Liver (tissue), 9 donors: Measurements from ENCODE around the gene GRK1. TPM values are rescaled to one million over a fixed set of nuclear protein-coding genes. Genes with fewer than 3 reads are reported as not detected.

ENCODE experiments used
- DNase-seq: peaks from one replicate; pipeline ENCODE4 v3.0.0-alpha.2; 2017; ENCODE audit warnings: low spot score
- H3K27ac ChIP-seq, 2 donors: one replicate each; pipeline ENCODE4 v1.7.0; 2013; ENCODE audit warnings: inconsistent platforms in 2 of 2, low read length in 2 of 2, control low read depth in 1 of 2, low read depth in 1 of 2, mild to moderate bottlenecking in 1 of 2
- H3K27me3 ChIP-seq, 4 donors: one replicate each; pipeline versions ENCODE4 v1.6.1 to v1.7.0; 2013; ENCODE audit warnings: low read length in 3 of 4, inconsistent platforms in 1 of 4, mild to moderate bottlenecking in 1 of 4, moderate library complexity in 1 of 4; ENCODE audit not compliant: control insufficient read depth in 4 of 4, insufficient read depth in 4 of 4
- H3K36me3 ChIP-seq, 4 donors: one replicate each; pipeline versions ENCODE4 v1.6.1 to v1.7.0; 2013; ENCODE audit warnings: low read length in 3 of 4, mild to moderate bottlenecking in 3 of 4, low read depth in 1 of 4, moderate library complexity in 1 of 4; ENCODE audit not compliant: control insufficient read depth in 4 of 4, insufficient read depth in 3 of 4
- H3K4me1 ChIP-seq, 4 donors: one replicate each; pipeline versions ENCODE4 v1.6.1 to v1.7.0; 2013; ENCODE audit warnings: low read length in 3 of 4, mild to moderate bottlenecking in 3 of 4, moderate library complexity in 1 of 4; ENCODE audit not compliant: control insufficient read depth in 4 of 4, insufficient read depth in 4 of 4
- H3K4me3 ChIP-seq, 3 donors: one replicate each; pipeline versions ENCODE4 v1.6.1 to v1.7.0; 2013; ENCODE audit warnings: low read length in 3 of 3, control low read depth in 1 of 3, low read depth in 1 of 3, mild to moderate bottlenecking in 1 of 3
- H3K9ac ChIP-seq, 2 donors: one replicate each; pipeline ENCODE4 v1.7.0; 2013; ENCODE audit warnings: low read length in 2 of 2, mild to moderate bottlenecking in 2 of 2, moderate library complexity in 2 of 2, control low read depth in 1 of 2, low read depth in 1 of 2
- H3K9me3 ChIP-seq, 4 donors: one replicate each; pipeline versions ENCODE4 v1.6.1 to v1.7.0; 2013; ENCODE audit warnings: low read length in 3 of 4; ENCODE audit not compliant: control insufficient read depth in 4 of 4
- EGR1 ChIP-seq, 2 donors: IDR thresholded peaks; 2 replicates each; pipeline ENCODE4 v1.6.1; 2016 to 2018; ENCODE audit warnings: antibody characterized with exemption in 2 of 2, low read depth in 2 of 2
- FOXA2 ChIP-seq: IDR thresholded peaks from 2 replicates; pipeline ENCODE4 v1.6.1; 2016; ENCODE audit warnings: antibody characterized with exemption
- GABPA ChIP-seq, 2 donors: IDR thresholded peaks in 1 of 2; conservative IDR thresholded peaks in 1 of 2; 2 replicates each; pipeline ENCODE4 v1.6.1; 2016; ENCODE audit warnings: antibody characterized with exemption in 2 of 2, mild to moderate bottlenecking in 1 of 2, moderate library complexity in 1 of 2
- HNF4G ChIP-seq: IDR thresholded peaks from 2 replicates; pipeline ENCODE4 v1.6.1; 2016; ENCODE audit warnings: antibody characterized with exemption
- JUND ChIP-seq, 2 donors: IDR thresholded peaks; 2 replicates each; pipeline ENCODE4 v1.6.1; 2016; ENCODE audit warnings: antibody characterized with exemption in 2 of 2
- NR2F2 ChIP-seq: IDR thresholded peaks from 2 replicates; pipeline ENCODE4 v1.6.1; 2016; ENCODE audit warnings: antibody characterized with exemption
- RAD21 ChIP-seq, 2 donors: IDR thresholded peaks; 2 replicates each; pipeline ENCODE4 v1.6.1; 2016; ENCODE audit warnings: antibody characterized with exemption in 2 of 2, mild to moderate bottlenecking in 2 of 2
- RXRA ChIP-seq, 2 donors: IDR thresholded peaks; 2 replicates each; pipeline ENCODE4 v1.6.1; 2017 to 2018; ENCODE audit warnings: antibody characterized with exemption in 2 of 2, mild to moderate bottlenecking in 1 of 2
- SP1 ChIP-seq: IDR thresholded peaks from 2 replicates; pipeline ENCODE4 v1.6.1; 2018; ENCODE audit warnings: antibody characterized with exemption, mild to moderate bottlenecking
- TAF1 ChIP-seq: conservative IDR thresholded peaks from 2 replicates; pipeline ENCODE4 v1.6.1; 2016; ENCODE audit warnings: antibody characterized with exemption, mild to moderate bottlenecking
- YY1 ChIP-seq: IDR thresholded peaks from 2 replicates; pipeline ENCODE4 v1.6.1; 2016; ENCODE audit warnings: antibody characterized with exemption, mild to moderate bottlenecking
- WGBS: extraction: QIAGEN DNeasy Blood & Tissue Kit; methylation state at CpG from one replicate; pipeline ENCODE4 v1.1.7; 2013; 5-methylcytosine and 5-hydroxymethylcytosine counted together
- polyA plus RNA-seq, 2 donors: library from polyadenylated mRNA; stranded (reverse) in 1 of 2; unstranded in 1 of 2; fragments of 200-250 nt in 1 of 2; fragments of >200 nt in 1 of 2; fragmentation: Nextera tagmentation in 1 of 2; extraction: Ambion mirVana in 1 of 2; gene quantifications; one replicate each; pipeline versions ENCODE4 v1.2.1 to v1.2.3, GENCODE V29; 2013 to 2015
- total RNA-seq, 2 donors: library from RNA; depleted of rRNA; stranded (reverse); fragments of >200 nt; gene quantifications; one replicate each; pipeline ENCODE4 v1.2.3, GENCODE V29; 2014
- TF ChIP-seq, protein P1 (sequence below): IDR thresholded peaks from 2 replicates; pipeline ENCODE4 v1.6.1; 2016; ENCODE audit warnings: antibody characterized with exemption, mild to moderate bottlenecking
- TF ChIP-seq, protein P2 (sequence below): IDR thresholded peaks from 2 replicates; pipeline ENCODE4 v1.6.1; 2016; ENCODE audit warnings: antibody characterized with exemption
- TF ChIP-seq, protein P3 (sequence below): IDR thresholded peaks from 2 replicates; pipeline ENCODE4 v1.6.1; 2016; ENCODE audit warnings: antibody characterized with exemption
- TF ChIP-seq, protein P4 (sequence below): IDR thresholded peaks from 2 replicates; pipeline ENCODE4 v1.6.1; 2016; ENCODE audit warnings: antibody characterized with exemption
- TF ChIP-seq, protein P5 (sequence below): fragments of 150-350 bp; IDR thresholded peaks from 2 replicates; pipeline ENCODE4 v1.5.1; 2017; ENCODE audit warnings: improper control_type of control experiment, low read depth, low read length; ENCODE audit not compliant: missing input control
- donor health status: healthy.
- donor health status: healthy.
- donor health status: healthy.
- donor health status: healthy.
- donor health status: healthy.

The GRK1 gene
- total and polyA plus RNA-seq, 4 donors: 0.05 TPM; not detected in 3

DNA sequence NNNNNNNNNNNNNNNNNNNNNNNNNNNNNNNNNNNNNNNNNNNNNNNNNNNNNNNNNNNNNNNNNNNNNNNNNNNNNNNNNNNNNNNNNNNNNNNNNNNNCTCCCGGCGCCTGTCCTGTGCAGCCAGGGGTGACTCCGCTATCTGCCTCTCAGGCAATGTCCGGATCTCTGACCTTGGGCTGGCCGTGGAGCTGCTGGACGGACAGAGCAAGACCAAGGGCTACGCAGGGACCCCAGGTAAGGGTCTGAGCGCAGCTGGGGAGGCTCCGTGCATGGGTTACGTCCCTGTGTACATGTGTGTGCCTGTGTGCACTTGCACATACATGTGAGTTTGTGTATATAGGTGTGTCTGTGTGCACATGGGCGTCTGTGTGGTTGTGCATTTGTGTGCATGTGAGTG is 55.9 kb downstream of the GRK1 start (continued):
- TF ChIP-seq, protein P1, sequence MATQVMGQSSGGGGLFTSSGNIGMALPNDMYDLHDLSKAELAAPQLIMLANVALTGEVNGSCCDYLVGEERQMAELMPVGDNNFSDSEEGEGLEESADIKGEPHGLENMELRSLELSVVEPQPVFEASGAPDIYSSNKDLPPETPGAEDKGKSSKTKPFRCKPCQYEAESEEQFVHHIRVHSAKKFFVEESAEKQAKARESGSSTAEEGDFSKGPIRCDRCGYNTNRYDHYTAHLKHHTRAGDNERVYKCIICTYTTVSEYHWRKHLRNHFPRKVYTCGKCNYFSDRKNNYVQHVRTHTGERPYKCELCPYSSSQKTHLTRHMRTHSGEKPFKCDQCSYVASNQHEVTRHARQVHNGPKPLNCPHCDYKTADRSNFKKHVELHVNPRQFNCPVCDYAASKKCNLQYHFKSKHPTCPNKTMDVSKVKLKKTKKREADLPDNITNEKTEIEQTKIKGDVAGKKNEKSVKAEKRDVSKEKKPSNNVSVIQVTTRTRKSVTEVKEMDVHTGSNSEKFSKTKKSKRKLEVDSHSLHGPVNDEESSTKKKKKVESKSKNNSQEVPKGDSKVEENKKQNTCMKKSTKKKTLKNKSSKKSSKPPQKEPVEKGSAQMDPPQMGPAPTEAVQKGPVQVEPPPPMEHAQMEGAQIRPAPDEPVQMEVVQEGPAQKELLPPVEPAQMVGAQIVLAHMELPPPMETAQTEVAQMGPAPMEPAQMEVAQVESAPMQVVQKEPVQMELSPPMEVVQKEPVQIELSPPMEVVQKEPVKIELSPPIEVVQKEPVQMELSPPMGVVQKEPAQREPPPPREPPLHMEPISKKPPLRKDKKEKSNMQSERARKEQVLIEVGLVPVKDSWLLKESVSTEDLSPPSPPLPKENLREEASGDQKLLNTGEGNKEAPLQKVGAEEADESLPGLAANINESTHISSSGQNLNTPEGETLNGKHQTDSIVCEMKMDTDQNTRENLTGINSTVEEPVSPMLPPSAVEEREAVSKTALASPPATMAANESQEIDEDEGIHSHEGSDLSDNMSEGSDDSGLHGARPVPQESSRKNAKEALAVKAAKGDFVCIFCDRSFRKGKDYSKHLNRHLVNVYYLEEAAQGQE: no peak
- TF ChIP-seq HNF4G: no peak
- TF ChIP-seq NR2F2: no peak
- TF ChIP-seq TAF1: no peak
- no peak for TF ChIP-seq RXRA (IDR thresholded peaks at IDR 0.05)
- TF ChIP-seq JUND (IDR thresholded peaks at IDR 0.05): no peak

DNA sequence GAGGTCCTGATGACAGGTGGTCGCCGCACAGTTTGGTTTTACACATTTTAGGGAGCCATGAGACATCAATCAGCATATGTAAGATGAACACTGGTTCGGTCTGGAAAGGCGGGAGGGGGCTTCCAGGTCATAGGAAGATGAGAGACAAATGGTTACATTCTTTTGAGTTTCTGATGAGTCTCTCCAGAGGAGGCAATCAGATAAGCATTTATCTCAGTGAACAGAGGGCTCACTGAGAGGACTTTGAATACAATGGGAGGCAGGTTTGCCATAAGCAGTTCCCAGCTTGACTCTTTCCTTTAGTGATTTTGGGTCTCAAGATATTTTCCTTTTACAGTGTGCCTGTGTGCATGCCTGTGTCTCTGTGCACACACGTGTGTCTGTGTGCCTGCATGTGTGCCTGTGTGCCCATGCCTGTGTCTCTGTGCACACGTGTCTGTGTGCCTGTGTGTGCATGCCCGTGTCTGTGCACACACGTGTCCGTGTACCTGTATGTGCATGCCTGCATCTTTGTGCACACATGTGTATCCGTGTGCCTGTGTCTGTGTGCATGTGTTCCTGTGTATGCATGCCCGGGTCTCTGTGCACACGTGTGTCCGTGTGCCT is 56.5 kb downstream of the GRK1 start:
- H3K9ac ChIP-seq: no peak overlapping the region
- no peak overlapping the region for H3K27ac ChIP-seq
- H3K4me3 ChIP-seq: no peak overlapping the region
- WGBS: 71% methylated on average over 13 of the region's 13 CpGs
- no peaks in the 10 kb centered on the region for H3K9me3 ChIP-seq
- DNase-seq: no peak
- H3K4me1 ChIP-seq: peaks cover 0 to 5% (median 3%) of the 10 kb centered on the region in 4 donors
- no peaks in the 10 kb centered on the region for H3K36me3 ChIP-seq
- no peaks in the 10 kb centered on the region for H3K27me3 ChIP-seq
- TF ChIP-seq TAF1: no peak

DNA sequence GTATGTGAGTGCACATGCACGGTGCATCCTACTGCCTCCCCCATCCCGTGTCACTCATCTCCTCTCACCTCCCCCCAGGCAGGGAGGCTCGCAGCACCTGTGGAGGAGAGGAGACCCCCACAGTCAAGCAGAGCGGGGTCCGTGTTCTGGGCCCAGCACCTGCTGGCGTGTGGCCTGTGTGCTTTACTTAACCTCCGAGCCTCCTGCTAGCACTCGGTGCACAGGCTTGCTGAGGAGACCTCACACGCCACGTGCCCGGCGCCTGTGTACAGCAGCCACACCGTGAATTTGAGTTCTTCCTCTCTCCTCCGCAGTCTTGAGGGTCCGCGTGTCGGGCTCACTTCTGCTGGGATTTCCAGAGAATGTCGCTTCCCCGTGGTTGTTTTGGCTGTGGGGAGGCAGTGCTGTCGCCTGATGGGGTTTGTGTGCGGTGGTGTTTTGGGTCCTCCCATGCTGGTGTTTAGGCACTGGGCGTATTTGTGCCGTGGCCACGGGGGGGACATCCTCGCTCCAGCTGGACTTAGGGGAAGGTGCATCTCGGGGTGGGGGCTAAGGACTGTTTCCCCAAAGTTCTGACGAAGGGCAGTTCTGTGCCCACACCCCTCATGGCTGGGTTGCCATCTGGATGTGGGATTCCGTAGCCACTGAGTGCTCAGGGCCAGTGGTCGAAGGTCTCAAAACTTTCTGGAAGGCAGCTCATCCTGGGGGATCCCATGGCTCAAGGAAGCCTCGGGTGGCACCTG is 57.2 kb downstream of the GRK1 start:
- Histone ChIP-seq H3K27me3 (no peaks in the 10 kb centered on the region), H3K9me3 (no peaks in the 10 kb centered on the region), H3K9ac (no peak overlapping the region), H3K36me3 (no peaks in the 10 kb centered on the region), H3K27ac (no peak overlapping the region), H3K4me1 (peaks cover 0 to 5% (median 3%) of the 10 kb centered on the region in 4 donors), H3K4me3 (no peak overlapping the region)
- no peak for DNase-seq
- 80% methylated on average over 30 of the region's 30 CpGs for WGBS
- TF ChIP-seq, protein P1: no peak
- TF ChIP-seq TAF1: no peak
- TF ChIP-seq YY1: no peak
- no peak for TF ChIP-seq SP1
- TF ChIP-seq, protein P2, sequence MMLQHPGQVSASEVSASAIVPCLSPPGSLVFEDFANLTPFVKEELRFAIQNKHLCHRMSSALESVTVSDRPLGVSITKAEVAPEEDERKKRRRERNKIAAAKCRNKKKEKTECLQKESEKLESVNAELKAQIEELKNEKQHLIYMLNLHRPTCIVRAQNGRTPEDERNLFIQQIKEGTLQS: no peak
- TF ChIP-seq, protein P3, sequence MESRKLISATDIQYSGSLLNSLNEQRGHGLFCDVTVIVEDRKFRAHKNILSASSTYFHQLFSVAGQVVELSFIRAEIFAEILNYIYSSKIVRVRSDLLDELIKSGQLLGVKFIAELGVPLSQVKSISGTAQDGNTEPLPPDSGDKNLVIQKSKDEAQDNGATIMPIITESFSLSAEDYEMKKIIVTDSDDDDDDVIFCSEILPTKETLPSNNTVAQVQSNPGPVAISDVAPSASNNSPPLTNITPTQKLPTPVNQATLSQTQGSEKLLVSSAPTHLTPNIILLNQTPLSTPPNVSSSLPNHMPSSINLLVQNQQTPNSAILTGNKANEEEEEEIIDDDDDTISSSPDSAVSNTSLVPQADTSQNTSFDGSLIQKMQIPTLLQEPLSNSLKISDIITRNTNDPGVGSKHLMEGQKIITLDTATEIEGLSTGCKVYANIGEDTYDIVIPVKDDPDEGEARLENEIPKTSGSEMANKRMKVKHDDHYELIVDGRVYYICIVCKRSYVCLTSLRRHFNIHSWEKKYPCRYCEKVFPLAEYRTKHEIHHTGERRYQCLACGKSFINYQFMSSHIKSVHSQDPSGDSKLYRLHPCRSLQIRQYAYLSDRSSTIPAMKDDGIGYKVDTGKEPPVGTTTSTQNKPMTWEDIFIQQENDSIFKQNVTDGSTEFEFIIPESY: no peak
- no peak for TF ChIP-seq NR2F2
- TF ChIP-seq, protein P4, sequence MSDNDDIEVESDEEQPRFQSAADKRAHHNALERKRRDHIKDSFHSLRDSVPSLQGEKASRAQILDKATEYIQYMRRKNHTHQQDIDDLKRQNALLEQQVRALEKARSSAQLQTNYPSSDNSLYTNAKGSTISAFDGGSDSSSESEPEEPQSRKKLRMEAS: no peak
- TF ChIP-seq FOXA2: no peak
- TF ChIP-seq RXRA (IDR thresholded peaks at IDR 0.05): no peak
- no peak for TF ChIP-seq GABPA (IDR thresholded peaks at IDR 0.05 in 1 of 2, conservative IDR thresholded peaks at IDR 0.05 in 1 of 2)
- no peak for TF ChIP-seq JUND (IDR thresholded peaks at IDR 0.05)
- TF ChIP-seq, protein P5, sequence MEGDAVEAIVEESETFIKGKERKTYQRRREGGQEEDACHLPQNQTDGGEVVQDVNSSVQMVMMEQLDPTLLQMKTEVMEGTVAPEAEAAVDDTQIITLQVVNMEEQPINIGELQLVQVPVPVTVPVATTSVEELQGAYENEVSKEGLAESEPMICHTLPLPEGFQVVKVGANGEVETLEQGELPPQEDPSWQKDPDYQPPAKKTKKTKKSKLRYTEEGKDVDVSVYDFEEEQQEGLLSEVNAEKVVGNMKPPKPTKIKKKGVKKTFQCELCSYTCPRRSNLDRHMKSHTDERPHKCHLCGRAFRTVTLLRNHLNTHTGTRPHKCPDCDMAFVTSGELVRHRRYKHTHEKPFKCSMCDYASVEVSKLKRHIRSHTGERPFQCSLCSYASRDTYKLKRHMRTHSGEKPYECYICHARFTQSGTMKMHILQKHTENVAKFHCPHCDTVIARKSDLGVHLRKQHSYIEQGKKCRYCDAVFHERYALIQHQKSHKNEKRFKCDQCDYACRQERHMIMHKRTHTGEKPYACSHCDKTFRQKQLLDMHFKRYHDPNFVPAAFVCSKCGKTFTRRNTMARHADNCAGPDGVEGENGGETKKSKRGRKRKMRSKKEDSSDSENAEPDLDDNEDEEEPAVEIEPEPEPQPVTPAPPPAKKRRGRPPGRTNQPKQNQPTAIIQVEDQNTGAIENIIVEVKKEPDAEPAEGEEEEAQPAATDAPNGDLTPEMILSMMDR: no peak
- TF ChIP-seq EGR1 (IDR thresholded peaks at IDR 0.05; ENCODE audit: low read depth in 2 of 2): no peak
- TF ChIP-seq RAD21 (IDR thresholded peaks at IDR 0.05): no peak
